Activated T-cell treated with anti-CD3 and anti-CD28 coated beads for 1 hour (primary cell): ENCODE results near the gene KIF21A.

Source experiments
- DNase-seq: peaks from one replicate; pipeline ENCODE4 v3.0.0-alpha.2; 2020; ENCODE audit warnings: low read depth

Gene KIF21A

DNA sequence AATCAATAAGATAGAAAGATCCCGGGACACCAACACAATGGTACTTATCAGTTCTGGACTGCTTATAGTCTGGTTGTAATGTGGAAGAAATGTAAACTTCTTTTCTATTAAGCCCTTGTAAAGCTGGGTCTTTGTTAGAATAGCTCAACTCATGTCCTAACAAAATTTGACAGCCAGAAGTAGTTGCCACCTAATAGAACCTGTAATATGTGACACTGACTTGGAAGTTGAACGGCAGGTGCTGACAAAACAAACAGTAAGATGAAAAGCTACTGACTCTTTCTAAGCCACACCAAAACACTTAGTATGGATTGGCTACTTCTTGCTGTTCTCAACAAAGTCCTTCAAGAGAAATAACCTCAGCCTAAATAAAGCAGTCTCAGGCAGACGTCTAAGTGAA lies 56.6 kb downstream of the KIF21A start:
- DNase-seq: no peak

DNA sequence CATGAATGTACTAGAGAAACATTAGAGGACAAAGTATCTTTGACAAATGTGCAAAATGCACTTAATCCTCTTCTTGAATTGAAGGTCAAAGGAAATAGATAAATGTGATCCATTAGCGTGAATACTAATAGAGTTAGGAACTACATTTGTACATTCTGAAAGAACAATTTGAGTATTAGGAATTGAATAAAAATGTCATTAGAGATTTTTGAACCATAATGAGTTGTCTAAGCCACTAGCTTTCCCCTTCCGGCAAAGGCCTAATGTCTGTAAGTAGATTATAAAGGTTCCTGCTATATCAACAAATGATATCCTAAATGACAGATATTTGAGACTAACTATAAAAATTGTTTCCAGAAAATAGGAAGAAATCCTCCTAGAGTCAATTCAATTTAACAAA lies 59.8 kb downstream of the KIF21A start:
- no peak for DNase-seq

DNA sequence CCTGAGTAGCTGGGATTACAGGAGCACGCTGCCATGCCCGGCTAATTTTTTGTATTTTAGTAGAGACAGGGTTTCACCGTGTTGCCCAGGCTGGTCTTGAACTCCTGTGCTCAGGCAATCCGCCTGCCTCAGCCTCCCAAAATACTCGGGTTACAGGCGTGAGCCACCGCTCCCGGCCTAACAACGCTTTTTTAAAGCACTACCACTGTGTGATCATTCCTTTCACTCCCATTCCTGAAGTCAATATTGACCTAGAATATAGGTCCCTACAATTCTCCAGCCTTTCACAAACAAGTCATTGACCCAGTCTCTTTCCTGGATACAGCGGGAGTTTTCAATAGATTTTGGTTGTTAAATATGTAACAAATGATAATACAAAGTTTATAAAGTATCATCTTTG lies 62.8 kb downstream of the KIF21A start:
- no peak for DNase-seq

DNA sequence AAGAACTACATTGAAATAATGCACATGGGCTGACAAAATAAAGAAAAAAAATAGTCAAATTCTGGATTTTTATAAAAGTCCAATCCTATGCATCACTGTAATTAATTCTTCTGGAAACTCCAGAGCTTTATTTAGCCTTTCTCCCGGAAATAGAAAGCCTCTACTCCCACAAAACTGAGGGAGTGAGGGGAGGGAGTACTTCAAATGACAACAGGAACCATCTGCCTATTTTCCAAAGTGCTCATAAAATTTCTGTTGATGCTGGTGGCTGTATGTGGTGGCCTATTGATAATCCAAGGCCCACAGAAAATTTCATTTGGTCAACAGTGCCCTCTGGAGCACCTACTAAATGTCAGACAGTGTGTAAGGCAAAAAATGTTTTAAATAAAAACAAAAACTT lies 64.6 kb downstream of the KIF21A start:
- no peak for DNase-seq

DNA sequence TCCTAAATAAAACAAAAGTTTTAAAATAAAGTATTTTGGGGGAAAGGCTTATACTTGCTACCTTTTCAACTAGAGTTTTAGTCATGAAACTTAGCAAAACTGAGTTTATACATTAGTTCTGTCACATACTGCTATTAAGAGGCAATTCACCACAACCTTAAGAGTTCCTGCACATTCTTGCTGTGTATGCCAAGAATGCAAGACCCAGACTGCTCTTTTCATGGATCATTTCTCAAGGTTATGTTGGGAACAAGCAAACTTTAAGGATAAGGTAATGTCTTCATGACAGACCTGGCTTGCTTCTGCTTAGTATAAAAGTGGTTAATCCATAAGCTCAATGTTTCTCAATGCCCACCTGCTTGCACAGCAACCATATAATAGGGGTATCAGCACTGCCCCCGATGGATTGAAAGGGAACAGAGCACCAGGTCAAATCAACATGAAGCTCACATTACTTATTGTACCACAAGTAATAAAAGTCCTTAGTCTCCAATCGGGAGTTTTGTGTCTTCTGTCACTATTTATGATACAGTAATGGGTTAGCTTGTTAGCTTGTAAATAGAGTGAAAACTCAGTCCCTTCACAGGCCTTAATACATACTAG lies 67.6 kb downstream of the KIF21A start:
- no peak for DNase-seq

DNA sequence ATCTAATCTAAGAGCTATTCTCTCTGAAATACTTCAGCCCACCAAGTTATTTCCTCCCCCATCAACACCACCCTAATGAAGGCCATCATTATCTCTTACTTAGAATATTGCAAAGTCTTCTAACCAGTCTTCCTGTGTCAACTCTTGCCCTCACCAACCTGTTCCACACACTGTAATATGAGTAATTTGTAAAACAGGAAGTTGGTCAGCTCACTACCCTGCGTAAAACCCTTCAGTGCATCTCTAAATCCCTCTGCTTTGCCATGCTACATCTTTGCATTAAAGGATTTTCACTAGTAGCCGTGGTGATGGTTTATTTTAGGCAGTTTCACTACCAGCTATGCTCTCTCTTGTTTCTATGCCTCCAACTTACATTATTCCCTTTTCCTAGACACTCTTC lies 70.0 kb downstream of the KIF21A start:
- no peak for DNase-seq

DNA sequence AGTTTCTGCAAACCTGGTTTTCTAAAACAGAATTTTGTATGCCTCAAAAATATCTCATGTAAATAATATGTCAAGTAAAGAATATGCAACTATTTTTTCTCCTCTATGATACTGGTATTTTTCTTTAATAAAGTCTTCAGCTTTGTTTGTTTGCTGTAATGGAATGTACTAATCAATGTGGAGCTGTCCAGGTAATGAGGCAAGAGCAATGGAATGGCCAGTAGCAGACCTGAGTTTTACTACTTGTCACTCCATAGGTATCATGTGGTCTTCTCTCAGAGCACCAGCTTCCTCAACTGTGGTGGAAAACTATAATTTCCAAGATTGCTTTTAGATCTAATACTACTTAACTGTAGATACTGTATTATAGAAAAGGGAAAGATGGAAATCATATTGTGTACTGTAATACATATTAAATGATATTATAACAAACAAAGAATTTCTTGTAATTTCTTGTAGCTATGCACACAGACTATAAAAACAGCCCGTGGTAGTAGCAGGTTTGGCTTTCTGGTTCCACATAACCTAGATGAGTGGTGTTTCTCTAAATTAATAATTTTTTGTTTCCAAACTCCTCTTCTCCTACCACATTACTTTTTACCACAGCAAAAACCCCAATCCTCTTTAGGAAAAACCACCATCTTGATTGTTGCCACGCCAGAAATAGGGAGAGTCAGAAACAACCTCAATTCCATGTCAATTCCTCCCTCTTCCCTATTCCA lies 70.6 kb downstream of the KIF21A start:
- no peak for DNase-seq

DNA sequence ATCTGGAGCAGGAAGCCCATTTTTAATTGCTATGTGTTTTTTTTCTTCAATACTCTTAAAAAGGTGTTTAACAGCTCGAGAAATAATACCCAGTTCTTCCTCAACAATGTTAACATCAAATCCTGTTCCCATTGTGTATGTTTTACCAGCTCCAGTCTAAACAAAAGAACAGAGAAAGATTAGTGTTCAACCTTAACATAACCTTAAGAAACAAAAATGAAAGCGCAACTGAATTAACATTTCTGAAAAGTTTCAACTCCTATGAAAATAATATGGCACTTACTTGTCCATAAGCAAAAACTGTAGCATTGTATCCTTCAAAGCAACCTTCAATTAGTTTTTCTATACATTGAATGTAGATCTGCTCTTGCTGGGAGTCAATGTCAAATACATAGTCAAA lies 73.2 kb downstream of the KIF21A start:
- DNase-seq: no peak

DNA sequence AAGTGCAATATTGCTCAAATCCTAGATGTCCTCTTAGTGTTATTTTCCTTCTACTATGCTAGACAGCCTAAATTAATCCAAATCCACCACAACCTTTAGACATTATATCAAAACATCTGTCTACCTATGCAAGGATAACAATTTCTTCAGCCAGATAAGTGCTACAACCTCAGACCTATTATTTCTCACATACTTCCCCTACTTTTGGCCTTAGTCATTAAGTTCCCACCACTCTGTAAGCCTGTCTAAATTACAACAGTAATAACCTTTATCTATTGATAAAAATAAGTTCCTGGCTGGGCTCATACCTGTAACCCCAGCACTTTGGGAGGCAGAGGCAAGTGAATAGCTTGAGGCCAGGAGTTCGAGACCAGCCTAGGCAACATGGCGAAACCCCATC lies 74.0 kb downstream of the KIF21A start:
- DNase-seq: no peak

DNA sequence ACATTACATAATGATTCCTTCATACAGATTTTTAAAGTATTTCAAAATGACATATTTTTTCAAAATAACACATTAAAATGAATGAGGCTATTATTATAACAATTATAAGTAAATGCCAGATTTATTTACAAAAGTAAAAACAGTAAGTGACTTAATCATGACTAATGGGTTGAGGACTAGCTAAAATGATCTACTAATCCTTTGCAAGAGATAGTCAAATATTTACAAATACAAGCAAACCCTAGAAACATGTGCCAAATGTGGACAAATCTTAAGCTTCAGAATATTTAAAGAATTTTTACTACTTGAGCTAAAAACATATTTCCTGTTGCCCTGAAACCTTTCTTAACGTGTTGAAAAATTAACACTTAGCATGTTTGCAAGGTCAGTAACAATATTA lies 74.8 kb downstream of the KIF21A start:
- DNase-seq: no peak

DNA sequence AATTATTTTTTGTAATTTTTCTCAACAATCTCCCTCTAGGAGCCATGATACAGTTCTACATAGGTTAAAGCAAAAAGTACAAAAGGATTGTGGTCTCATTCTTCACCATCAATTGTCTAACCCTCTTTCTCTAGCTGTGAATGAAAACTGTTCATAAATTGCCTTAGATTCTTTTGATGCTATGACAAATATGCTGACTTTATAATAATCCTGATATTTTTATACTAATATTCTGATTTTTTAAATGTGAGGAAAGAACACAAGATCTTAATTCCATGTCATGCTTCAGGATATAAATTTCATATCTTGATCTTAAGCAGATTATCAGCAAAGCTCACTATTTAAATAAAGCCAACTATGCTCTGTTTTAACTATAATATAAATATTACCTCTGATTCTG lies 75.4 kb downstream of the KIF21A start:
- DNase-seq: no peak

DNA sequence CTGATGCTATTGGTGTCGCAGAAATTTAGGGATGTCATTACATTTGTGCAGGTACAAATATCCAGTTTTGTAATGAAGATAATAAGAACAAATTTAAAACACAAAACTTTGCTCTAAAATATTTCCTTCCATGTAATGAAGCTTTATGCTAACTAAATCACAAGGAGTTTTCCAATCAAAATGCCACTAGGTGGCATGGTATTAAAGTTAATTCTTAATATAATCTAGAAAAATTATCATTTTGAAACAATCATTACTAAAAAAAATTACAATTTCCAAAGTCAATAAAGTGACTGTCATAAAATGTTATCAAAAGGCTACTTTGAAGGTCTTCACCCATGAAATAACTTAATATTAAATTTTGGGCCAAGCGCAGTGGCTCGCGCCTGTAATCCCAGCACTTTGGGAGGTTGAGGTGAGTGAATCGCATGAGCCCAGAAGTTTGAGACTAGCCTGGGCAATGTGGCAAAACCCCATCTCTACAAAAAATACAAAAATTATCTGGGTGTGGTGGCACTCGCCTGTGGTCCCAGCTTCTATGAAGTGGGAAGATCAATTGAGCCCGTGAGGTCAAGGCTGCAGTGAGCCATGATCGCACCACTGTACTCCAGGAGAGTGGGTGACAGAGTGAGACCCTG lies 77.4 kb downstream of the KIF21A start:
- no peak for DNase-seq

DNA sequence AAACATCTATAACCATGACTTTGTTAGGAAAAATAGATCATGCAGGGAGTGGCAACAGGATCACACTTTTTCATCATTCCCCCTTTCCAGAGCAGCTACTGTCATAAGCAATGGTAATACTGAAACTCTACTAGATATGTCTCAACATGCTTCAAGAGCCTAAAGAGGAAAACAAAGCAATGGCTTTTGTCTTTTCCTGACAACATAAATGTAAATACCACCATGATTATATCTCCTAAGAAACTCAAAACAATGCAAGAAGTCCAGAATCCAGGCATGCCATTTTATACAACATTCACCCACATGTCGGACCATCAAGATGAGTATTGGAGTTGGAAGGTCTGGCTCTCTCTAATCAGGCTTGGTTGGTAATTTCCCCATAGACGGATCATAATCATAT lies 78.7 kb downstream of the KIF21A start:
- DNase-seq: no peak

DNA sequence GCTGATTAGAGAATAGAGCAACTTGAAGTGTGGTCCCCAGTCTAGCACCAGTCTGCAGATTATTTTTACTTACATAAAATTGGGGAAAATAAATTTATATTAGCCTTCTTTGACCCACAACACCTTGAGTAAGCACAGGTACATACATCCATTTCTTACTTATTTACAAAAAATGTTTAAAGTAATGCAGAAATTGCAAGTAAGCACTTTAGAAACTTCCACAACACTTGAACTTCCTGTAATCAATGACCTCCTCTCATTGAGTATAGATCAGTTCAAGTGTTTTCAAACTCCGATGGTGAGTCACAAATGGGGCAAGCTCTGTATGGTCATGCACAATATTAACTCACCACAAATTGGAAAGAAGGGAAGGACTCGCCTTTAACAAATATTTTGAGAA lies 83.3 kb downstream of the KIF21A start:
- DNase-seq: no peak

DNA sequence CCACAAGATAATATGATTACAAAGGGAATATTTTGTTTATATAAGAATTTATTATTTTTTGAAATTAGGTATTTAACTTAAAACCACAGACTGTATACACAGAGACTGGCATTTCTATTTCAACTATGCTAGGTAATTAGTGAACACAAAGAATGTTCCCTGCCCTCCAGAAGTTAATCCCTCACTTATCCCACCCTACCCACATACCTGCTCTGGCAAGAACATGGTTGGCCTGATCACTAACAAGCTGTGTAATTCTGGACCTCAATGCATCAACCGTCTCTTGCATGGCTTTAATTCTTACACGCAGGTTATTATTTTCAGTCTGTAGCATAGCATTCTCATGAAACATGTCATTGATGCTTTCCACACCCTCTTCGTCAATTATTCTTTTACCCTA lies 85.9 kb downstream of the KIF21A start:
- DNase-seq: no peak

DNA sequence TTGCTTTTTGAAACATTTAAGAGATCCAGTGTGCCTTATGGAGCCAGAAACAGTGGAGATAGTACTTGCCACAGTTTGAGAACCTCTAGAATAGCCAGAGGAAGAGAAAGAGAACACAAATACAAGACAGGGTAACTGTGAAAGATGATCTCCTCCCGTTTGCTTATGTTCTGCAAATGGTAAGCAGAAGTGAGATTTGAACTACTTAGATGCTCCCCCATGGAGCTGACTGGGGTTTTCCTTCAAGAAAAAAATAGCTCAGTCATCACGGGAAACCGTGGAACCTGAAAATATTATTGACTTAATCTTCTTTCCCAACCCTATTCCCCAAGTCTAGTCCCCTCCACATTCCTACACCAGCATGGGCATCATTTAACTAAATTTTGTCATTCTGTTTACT lies 87.1 kb downstream of the KIF21A start:
- no peak for DNase-seq

DNA sequence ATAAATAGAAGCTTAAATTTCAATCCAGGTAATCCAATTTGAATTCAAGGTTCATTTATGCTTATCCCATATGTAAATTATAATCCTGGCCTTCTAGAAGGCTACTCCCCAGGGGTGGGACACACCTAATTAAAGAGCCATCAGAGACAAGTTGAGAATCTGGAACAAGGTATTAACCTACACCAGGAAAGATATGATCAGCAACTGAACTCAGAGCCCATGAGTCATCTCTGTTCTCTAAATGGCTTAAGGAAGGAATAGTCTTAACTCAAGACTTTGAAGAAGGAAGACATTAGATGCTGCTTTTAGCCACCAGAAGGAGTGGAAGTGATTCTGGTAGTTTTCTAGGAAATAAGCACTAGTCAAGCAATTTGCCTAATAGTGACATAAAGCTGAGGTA lies 88.0 kb downstream of the KIF21A start:
- DNase-seq: no peak

DNA sequence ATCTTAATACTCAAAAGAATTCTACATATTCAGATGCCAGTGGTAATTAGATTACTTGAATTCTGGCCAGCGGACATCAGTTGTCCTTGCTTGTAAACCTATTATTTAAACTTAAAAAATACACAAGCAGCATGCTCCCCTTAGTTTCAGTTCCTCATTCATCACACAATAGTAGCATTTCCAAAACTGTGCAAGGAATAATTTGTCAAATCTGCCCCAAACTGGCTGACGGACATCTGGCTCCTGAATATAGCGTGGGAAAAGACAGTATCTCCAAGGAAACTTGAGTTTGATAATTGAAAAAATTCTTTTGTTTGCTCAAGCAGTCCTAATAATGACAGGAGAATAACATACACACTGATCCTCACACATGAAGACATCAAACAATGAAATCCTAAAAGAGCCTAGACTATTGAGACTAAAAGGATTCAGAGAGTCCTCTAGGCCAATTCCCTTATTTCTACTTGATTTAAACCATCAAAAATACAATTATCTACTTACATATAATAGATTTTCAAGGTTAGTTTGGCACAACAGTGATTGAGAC lies 90.4 kb downstream of the KIF21A start:
- no peak for DNase-seq

DNA sequence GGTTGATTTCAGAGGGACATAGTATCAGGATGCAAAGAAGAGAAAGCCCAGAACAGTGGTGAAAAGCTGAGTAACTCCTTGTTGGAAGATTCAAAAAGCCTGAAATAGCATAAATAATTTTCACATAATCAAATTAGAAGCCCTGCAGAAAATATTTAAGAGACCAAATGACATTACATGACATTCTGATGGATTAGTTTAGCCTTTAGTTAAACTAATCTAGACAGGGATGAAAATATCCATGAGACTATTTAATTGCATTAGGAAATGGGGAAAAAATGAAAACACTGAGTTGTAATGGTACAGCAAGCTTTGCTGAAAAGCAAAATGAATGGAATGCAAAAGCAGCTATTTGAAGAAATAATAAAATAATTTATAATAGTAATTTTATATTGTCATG lies 91.8 kb downstream of the KIF21A start:
- no peak for DNase-seq

DNA sequence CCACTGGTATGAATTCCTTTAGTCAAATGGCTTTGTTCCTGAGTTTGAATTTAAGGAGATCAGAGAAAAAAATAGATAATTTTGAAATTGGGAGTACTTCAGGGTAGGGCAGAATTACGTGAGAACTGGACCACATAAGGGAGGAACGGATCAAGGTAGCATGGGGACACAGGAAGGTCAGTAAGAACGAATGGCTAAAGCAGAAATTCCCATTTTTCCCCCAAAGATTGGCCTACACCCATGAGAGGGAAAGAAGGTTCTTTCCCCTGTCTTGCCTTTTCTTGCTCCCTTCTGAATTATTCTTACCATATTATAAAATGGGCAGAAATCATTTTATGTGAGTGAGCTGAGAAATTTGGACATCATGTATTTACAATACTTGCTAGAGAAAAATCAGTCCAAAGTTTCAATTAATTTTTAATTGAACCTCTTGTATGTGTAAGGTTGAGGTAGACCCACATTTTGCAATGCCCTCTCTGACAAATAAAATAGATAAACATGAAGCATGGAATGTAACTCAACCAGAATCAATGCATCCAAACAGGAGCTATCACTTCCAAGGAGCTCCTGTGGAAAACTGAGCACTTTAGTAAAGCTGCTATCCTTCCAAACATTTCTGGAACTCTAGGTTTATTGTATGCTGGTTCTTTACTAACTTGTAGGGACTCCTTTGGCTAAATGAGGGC lies 93.8 kb downstream of the KIF21A start:
- DNase-seq: no peak

DNA sequence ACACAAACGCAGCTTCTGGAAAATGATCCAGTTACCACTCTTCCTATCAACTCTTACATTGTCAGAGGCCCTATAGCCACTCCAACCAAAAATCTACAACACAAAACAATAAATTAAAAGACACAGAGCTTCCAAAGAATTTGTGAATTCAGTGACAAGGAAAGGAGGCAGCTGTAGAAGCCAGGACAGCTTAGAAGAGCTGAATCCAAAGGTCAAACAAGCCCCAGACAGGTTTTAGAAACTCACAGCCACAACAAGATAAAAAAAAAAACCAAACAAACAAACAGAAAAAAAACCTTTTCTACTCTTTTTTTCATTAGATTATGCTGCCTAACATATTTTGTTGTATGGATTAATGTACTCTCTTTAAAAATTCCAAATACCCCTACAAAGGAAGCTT lies 94.4 kb downstream of the KIF21A start:
- DNase-seq: no peak

DNA sequence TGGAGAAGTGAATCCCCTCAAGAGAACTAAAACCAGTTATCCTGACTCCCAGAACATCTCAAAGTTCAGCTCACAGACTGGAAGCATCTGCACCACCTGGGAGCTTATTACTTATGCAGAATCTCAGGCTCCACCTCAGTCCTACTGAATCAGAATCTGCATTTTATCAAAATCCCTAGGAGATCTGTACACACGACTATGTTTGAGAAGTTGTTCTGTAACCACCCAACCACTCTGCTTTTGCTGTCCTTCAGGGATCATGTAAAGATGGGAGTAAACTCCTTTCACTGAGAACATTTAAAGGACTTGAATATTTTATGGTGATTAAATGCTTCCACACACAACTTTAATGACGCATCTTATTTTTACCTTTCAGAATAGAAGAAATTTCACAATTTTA lies 98.0 kb downstream of the KIF21A start:
- no peak for DNase-seq

DNA sequence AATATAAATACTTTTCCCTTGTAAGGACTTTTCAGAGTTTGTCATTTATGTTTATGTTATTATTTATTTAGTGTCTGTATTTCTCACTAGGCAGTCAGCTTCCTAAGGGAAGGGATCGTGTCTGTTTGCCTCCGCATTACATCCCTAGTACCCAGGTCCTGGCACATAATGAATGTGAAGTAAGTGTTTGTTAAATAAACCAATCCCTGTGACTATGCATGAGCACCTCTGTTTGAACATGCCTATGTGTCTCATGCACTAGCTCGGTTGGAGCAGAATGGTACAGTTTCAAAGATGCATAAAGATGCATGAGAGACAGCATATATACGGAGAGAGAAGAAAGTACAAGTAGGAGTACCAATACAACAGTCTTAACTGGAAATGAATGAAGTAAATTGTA lies 99.3 kb downstream of the KIF21A start:
- DNase-seq: no peak
